PC-3 (cell line): Measurements from ENCODE around the gene ABTB2. TPM values are rescaled to one million over a fixed set of nuclear protein-coding genes. Genes with fewer than 3 reads are reported as not detected.

Experiments used
- ATAC-seq: fragments of 200-7000 bp; cut with Tn5 transposase; 2 replicates; pipeline ENCODE4 v1.9.1; 2020; ENCODE audit warnings: mild to moderate bottlenecking, moderate library complexity
- BruUV-seq: library from RNA; stranded (reverse); fragments of 400-500 nt; replicated peaks from 2 replicates; lab custom pipeline; 2021; lab: Mats Ljungman, UMichigan
- CTCF ChIA-PET: fragments of 300-600 bp; sonication (Branson Sonifier 250); formaldehyde crosslinking; loops from one replicate; lab custom pipeline; 2022; ENCODE audit warnings: antibody characterized with exemption; lab: Charles Lee
- POLR2A ChIA-PET: fragments of 300-600 bp; sonication (Branson Sonifier 250); formaldehyde crosslinking; loops from one replicate; lab custom pipeline; 2022; ENCODE audit warnings: antibody characterized with exemption; ENCODE audit not compliant: unreplicated experiment; lab: Charles Lee
- DNase-seq: peaks from one replicate; pipeline ENCODE4 v3.0.0-alpha.2; 2015
- H2AFZ ChIP-seq: fragments of 300-600 bp; sonication (generic); 2 replicates; pipeline ENCODE4 v1.6.0; 2016; ENCODE audit warnings: antibody characterized with exemption, low read length
- H3F3A ChIP-seq: fragments of 300-600 bp; sonication (generic); one replicate; pipeline ENCODE4 v1.6.0; 2017; ENCODE audit warnings: antibody characterized with exemption, low read length, control low read depth, mild to moderate bottlenecking; ENCODE audit not compliant: unreplicated experiment
- H3K27ac ChIP-seq: fragments of 300-600 bp; sonication (generic); 2 replicates; pipeline ENCODE4 v1.5.1; 2016; ENCODE audit warnings: mild to moderate bottlenecking, low read length
- H3K27me3 ChIP-seq: fragments of 300-600 bp; sonication (generic); 2 replicates; pipeline ENCODE4 v1.6.1; 2016; ENCODE audit warnings: low read length, mixed read lengths
- H3K36me3 ChIP-seq: fragments of 300-600 bp; sonication (generic); 2 replicates; pipeline ENCODE4 v1.6.1; 2016; ENCODE audit warnings: low read depth, mixed run types, low read length, mixed read lengths
- H3K4me1 ChIP-seq: fragments of 300-600 bp; sonication (generic); 2 replicates; pipeline ENCODE4 v1.5.1; 2016; ENCODE audit warnings: low read length; ENCODE audit not compliant: insufficient read depth
- H3K4me2 ChIP-seq: fragments of 300-600 bp; sonication (generic); 2 replicates; pipeline ENCODE4 v1.6.0; 2016; ENCODE audit warnings: low read length
- H3K4me3 ChIP-seq: fragments of 300-600 bp; sonication (generic); 2 replicates; pipeline ENCODE4 v1.5.1; 2016; ENCODE audit warnings: mild to moderate bottlenecking, low read length, mixed read lengths
- H3K79me2 ChIP-seq: fragments of 300-600 bp; sonication (generic); 2 replicates; pipeline ENCODE4 v1.6.1; 2017; ENCODE audit warnings: low read length, mixed read lengths
- H3K9ac ChIP-seq: fragments of 300-600 bp; sonication (generic); 2 replicates; pipeline ENCODE4 v1.6.0; 2016; ENCODE audit warnings: mild to moderate bottlenecking, low read length
- H3K9me2 ChIP-seq: fragments of 300-600 bp; sonication (generic); replicated peaks from 2 replicates; pipeline ENCODE4 v1.6.1; 2016; ENCODE audit warnings: mixed run types, low read length, mixed read lengths
- H3K9me3 ChIP-seq: fragments of 300-600 bp; sonication (generic); 2 replicates; pipeline ENCODE4 v1.6.1; 2016; ENCODE audit warnings: low read length, mixed read lengths
- H4K20me1 ChIP-seq: fragments of 300-600 bp; sonication (generic); 2 replicates; pipeline ENCODE4 v1.6.1; 2016; ENCODE audit warnings: low read length, mixed read lengths
- EZH2 ChIP-seq: fragments of 300-600 bp; sonication (generic); IDR thresholded peaks from one replicate; pipeline ENCODE4 v1.6.1; 2017; ENCODE audit warnings: antibody characterized with exemption, mild to moderate bottlenecking, low read length; ENCODE audit not compliant: unreplicated experiment
- EZH2phosphoT487 ChIP-seq: fragments of 300-600 bp; sonication (generic); IDR thresholded peaks from 2 replicates; pipeline ENCODE4 v1.6.1; 2018; ENCODE audit warnings: mild to moderate bottlenecking, antibody characterized with exemption, low read length, borderline replicate concordance
- intact Hi-C: fragments of 100-400 bp; cut with micrococcal nuclease; formaldehyde crosslinking; loops from 2 replicates; pipeline ENCODE4 v1.9.0; 2023
- total RNA-seq: library from RNA; depleted of rRNA; stranded (reverse); fragments of >200 nt; gene quantifications from 2 replicates; pipeline ENCODE4 v1.2.3, GENCODE V29; 2014
- TF ChIP-seq, protein P1 (sequence below): fragments of 300-600 bp; sonication (generic); conservative IDR thresholded peaks from 2 replicates; pipeline ENCODE4 v1.5.1; 2017; ENCODE audit warnings: antibody characterized with exemption, low read depth, mild to moderate bottlenecking, low read length

ABTB2 gene
- total RNA-seq, 1 experiment from 2014 or later, result 5.2 TPM

DNA sequence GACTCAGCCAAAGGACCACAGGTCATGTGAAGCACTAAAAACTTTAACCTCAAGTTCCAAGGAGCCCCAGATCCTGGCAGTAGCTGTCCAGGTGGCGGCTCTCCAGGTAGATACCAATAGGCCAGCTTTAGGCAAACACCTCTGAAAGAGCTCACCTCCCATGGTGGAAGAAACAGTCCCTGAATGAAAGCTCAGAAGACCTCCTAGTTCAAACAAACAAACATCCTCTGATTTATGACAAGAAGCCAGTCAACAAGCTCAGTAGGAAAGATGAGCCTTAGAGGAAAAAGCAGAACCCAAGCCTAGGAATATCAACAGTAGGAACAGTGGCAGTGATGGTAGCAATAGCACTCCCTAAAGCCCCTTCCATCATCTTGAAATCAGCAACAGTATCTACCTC, 17.2 kb downstream of the ABTB2 start:
- no peak overlapping the region for H2AFZ ChIP-seq
- no peak overlapping the region for H3K4me3 ChIP-seq
- peaks cover 72% of the 10 kb centered on the region for H3K79me2 ChIP-seq
- H3K9ac ChIP-seq, result no peak overlapping the region
- no TSS peak for BruUV-seq
- ChIA-PET POLR2A (no interaction called here), CTCF (no interaction called here)
- H3F3A ChIP-seq, result peaks cover 9% of the 10 kb centered on the region
- no peaks in the 10 kb centered on the region for H3K36me3 ChIP-seq
- intact Hi-C loops, result no loop called here
- no peaks in the 10 kb centered on the region for H3K27me3 ChIP-seq
- H3K4me1 ChIP-seq, result peaks cover 44% of the 10 kb centered on the region
- no peak overlapping the region for H3K4me2 ChIP-seq
- DNase-seq (no peak), ATAC-seq (no peak)
- H3K27ac ChIP-seq, result no peak overlapping the region
- H3K9me3 ChIP-seq, result no peaks in the 10 kb centered on the region
- TF ChIP-seq EZH2phosphoT487 (no peak), EZH2 (no peak)
- TF ChIP-seq, protein P1, sequence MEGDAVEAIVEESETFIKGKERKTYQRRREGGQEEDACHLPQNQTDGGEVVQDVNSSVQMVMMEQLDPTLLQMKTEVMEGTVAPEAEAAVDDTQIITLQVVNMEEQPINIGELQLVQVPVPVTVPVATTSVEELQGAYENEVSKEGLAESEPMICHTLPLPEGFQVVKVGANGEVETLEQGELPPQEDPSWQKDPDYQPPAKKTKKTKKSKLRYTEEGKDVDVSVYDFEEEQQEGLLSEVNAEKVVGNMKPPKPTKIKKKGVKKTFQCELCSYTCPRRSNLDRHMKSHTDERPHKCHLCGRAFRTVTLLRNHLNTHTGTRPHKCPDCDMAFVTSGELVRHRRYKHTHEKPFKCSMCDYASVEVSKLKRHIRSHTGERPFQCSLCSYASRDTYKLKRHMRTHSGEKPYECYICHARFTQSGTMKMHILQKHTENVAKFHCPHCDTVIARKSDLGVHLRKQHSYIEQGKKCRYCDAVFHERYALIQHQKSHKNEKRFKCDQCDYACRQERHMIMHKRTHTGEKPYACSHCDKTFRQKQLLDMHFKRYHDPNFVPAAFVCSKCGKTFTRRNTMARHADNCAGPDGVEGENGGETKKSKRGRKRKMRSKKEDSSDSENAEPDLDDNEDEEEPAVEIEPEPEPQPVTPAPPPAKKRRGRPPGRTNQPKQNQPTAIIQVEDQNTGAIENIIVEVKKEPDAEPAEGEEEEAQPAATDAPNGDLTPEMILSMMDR, result no peak
- H3K9me2 ChIP-seq, result no peaks in the 10 kb centered on the region
- 0 out of 2 replicates have a peak, but pooled peaks cover 7% of the 10 kb centered on the region for H4K20me1 ChIP-seq

DNA sequence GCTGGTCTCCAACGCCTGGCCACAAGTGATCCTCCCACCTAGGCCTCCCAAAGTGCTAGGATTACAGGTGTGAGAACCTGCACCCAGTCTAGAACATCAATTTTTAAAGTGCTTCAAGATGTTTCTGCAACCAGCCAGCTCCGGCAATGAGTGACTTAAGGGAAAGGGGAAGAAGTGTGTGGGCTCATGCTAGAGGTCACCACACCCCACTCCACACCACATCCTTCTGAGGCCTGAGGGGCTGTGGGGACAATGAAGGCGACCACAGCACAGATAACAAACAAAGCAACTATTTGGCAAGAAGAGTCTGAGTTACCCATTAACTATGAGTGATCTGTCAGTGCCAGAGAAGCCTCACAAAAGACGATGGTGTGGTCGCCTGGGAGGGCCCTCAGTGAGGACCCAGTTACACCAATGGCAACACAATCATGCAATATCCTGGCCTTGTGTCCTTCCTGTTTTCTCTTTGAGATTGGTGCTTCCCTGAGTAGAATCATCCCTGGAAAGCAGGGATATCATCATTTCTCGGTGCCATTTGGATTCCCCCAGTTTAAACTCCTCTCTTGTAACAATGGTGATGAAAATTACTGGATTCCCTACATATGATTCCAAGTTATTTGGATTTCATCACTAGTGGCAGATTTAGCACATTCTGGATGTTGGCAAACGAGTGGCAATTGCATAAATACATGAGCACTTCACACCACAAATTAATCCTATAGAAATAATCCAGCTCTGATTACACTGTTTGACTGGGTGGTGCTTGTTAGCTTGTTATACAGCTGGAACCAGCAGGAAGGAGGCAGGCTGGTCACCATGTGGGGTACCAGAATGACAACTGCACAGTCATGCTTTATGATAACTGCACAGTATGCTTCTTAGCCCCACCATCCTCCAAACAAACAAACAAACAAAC, 18.4 kb downstream of the ABTB2 start:
- Histone ChIP-seq H3K4me2 (peak overlapping the region; percentile 23), H3K79me2 (peaks cover 77% of the 10 kb centered on the region), H3K27me3 (no peaks in the 10 kb centered on the region), H2AFZ (no peak overlapping the region), H3K36me3 (no peaks in the 10 kb centered on the region), H3K27ac (no peak overlapping the region), H3F3A (peaks cover 6% of the 10 kb centered on the region), H3K9me3 (no peaks in the 10 kb centered on the region), H4K20me1 (0 out of 2 replicates have a peak, but pooled peaks cover 6% of the 10 kb centered on the region), H3K9me2 (no peaks in the 10 kb centered on the region), H3K4me1 (peaks cover 31% of the 10 kb centered on the region), H3K4me3 (no peak overlapping the region), H3K9ac (no peak overlapping the region)
- ATAC-seq (peak; percentile 61), DNase-seq (peak; percentile 63)
- TF ChIP-seq EZH2phosphoT487 (no peak), EZH2 (no peak)
- TF ChIP-seq, protein P1, result no peak
- intact Hi-C loops, result no loop called here
- ChIA-PET CTCF (no interaction called here), POLR2A (no interaction called here)
- no TSS peak for BruUV-seq

DNA sequence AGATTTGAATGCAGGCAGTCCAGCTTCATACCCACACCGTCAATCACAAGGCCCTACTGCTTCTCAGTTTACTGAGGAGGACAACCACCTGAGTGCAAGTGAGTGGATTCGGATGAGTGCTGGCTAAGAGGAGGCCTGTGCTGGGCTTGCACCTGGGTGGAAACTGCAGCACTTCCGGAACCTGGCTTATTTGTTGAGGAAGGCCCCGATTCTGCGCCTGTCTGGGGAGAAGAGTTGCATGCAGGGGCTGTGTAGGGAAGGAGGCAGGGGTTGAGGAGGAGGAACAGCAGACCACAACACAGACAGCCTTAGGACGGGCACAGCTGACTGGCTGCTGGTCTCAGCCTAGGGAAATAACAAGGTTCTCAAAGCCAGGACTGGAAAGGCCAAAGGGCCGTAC, 20.8 kb downstream of the ABTB2 start:
- Histone ChIP-seq H3K9me2 (no peaks in the 10 kb centered on the region), H2AFZ (no peak overlapping the region), H3K9ac (no peak overlapping the region), H3K27ac (no peak overlapping the region), H3K4me1 (peaks cover 30% of the 10 kb centered on the region), H3K4me2 (no peak overlapping the region), H4K20me1 (peaks cover 8% of the 10 kb centered on the region), H3K4me3 (no peak overlapping the region), H3F3A (no peaks in the 10 kb centered on the region), H3K36me3 (no peaks in the 10 kb centered on the region), H3K9me3 (no peaks in the 10 kb centered on the region), H3K79me2 (peaks cover 67% of the 10 kb centered on the region), H3K27me3 (no peaks in the 10 kb centered on the region)
- BruUV-seq, result no TSS peak
- CTCF ChIA-PET, result no interaction called here
- ATAC-seq (no peak), DNase-seq (no peak)
- POLR2A ChIA-PET, result no interaction called here
- intact Hi-C loops, result no loop called here
- no peak for TF ChIP-seq EZH2
- TF ChIP-seq, protein P1, result no peak
- no peak for TF ChIP-seq EZH2phosphoT487
